Neural cell (in vitro differentiated cells): Measurements from ENCODE around the gene RAB13. TPM values are rescaled to one million over a fixed set of nuclear protein-coding genes. Genes with fewer than 3 reads are reported as not detected.

Experiments
- H2AFZ ChIP-seq: fragments of 200-600, 300-800 bp; sonication (generic), shearing (Covaris generic); 2 replicates; pipeline ENCODE4 v1.6.0; 2014; ENCODE audit warnings: low read depth, mild to moderate bottlenecking, antibody characterized with exemption, low read length, moderate library complexity
- H3F3A ChIP-seq: fragments of 200-600 bp; shearing (Covaris generic); 2 replicates; pipeline ENCODE4 v1.6.1; 2016; ENCODE audit warnings: mild to moderate bottlenecking, moderate library complexity, mixed read lengths, antibody characterized with exemption, low read length; ENCODE audit not compliant: insufficient read depth, poor library complexity, severe bottlenecking
- H3K27ac ChIP-seq: fragments of 200-600, 300-800 bp; sonication (generic), shearing (Covaris generic); 2 replicates; pipeline ENCODE4 v1.5.1; 2014; ENCODE audit warnings: mild to moderate bottlenecking, low read length, moderate library complexity
- H3K27me3 ChIP-seq: fragments of 300-800, 200-600 bp; sonication (generic), shearing (Covaris generic); 2 replicates; pipeline ENCODE4 v1.6.0; 2014; ENCODE audit warnings: mild to moderate bottlenecking, low read depth, low read length, moderate library complexity; ENCODE audit not compliant: insufficient read depth
- H3K36me3 ChIP-seq: fragments of 300-800, 200-600 bp; sonication (generic), shearing (Covaris generic); 2 replicates; pipeline ENCODE4 v1.5.1; 2014; ENCODE audit warnings: mild to moderate bottlenecking, antibody characterized with exemption, low read length, moderate library complexity; ENCODE audit not compliant: insufficient read depth
- H3K4me2 ChIP-seq: fragments of 300-800, 200-600 bp; sonication (generic), shearing (Covaris generic); 2 replicates; pipeline ENCODE4 v1.6.0; 2014; ENCODE audit warnings: mild to moderate bottlenecking, low read length
- H3K4me3 ChIP-seq: fragments of 300-800, 200-600 bp; sonication (generic), shearing (Covaris generic); 2 replicates; pipeline ENCODE4 v1.5.1; 2014; ENCODE audit warnings: mild to moderate bottlenecking, low read length, moderate library complexity
- H3K79me2 ChIP-seq: fragments of 200-600 bp; shearing (Covaris generic); replicated peaks from 2 replicates; pipeline ENCODE4 v1.6.0; 2014; ENCODE audit warnings: mild to moderate bottlenecking, low read length, moderate library complexity; ENCODE audit not compliant: insufficient read depth
- H3K9ac ChIP-seq: fragments of 300-800, 200-600 bp; sonication (generic), shearing (Covaris generic); 2 replicates; pipeline ENCODE4 v1.6.1; 2016; ENCODE audit warnings: mild to moderate bottlenecking, low read length, mixed read lengths
- H3K9me2 ChIP-seq: fragments of 200-600 bp; shearing (Covaris generic); 2 replicates; pipeline ENCODE4 v1.6.1; 2016; ENCODE audit warnings: mild to moderate bottlenecking, low read length, mixed read lengths; ENCODE audit not compliant: insufficient read depth
- H3K9me3 ChIP-seq: fragments of 200-600, 300-800 bp; sonication (generic), shearing (Covaris generic); 2 replicates; pipeline ENCODE4 v1.6.1; 2016; ENCODE audit warnings: mild to moderate bottlenecking, mixed run types, low read length, moderate library complexity, mixed read lengths
- H4K20me1 ChIP-seq: fragments of 200-600 bp; shearing (Covaris generic); 2 replicates; pipeline ENCODE4 v1.6.1; 2016; ENCODE audit warnings: mild to moderate bottlenecking, mixed run types; ENCODE audit not compliant: insufficient read depth
- EP300 ChIP-seq: fragments of 450-650 bp; conservative IDR thresholded peaks from 2 replicates; pipeline ENCODE4 v1.6.1; 2014; ENCODE audit warnings: antibody characterized with exemption, mild to moderate bottlenecking, moderate library complexity; ENCODE audit not compliant: poor library complexity, severe bottlenecking
- EZH2 ChIP-seq: fragments of 200-600, 300-800 bp; shearing (Covaris generic), sonication (generic); IDR thresholded peaks from 2 replicates; pipeline ENCODE4 v1.6.1; 2014; ENCODE audit warnings: antibody characterized with exemption, low read length, borderline replicate concordance, mild to moderate bottlenecking; ENCODE audit not compliant: insufficient read depth, poor library complexity, severe bottlenecking
- MXI1 ChIP-seq: fragments of 450-650 bp; conservative IDR thresholded peaks from 2 replicates; pipeline ENCODE4 v1.6.1; 2014; ENCODE audit warnings: antibody characterized with exemption, mild to moderate bottlenecking; ENCODE audit not compliant: poor library complexity, severe bottlenecking
- POLR2AphosphoS5 ChIP-seq: IDR thresholded peaks from 2 replicates; pipeline ENCODE4 v1.6.1; 2012
- RAD21 ChIP-seq: fragments of 450-650 bp; conservative IDR thresholded peaks from 2 replicates; pipeline ENCODE4 v1.6.1; 2014; ENCODE audit warnings: antibody characterized with exemption, mild to moderate bottlenecking, moderate library complexity
- SMC3 ChIP-seq: fragments of 450-650 bp; conservative IDR thresholded peaks from 2 replicates; pipeline ENCODE4 v1.6.1; 2014; ENCODE audit warnings: antibody characterized with exemption, mild to moderate bottlenecking, moderate library complexity; ENCODE audit not compliant: poor library complexity
- TAF1 ChIP-seq: IDR thresholded peaks from 2 replicates; pipeline ENCODE4 v1.6.1; 2012; ENCODE audit warnings: low read depth
- polyA plus RNA-seq: library from polyadenylated mRNA; depleted of rRNA; stranded (reverse); fragments of >200 nt; gene quantifications from 2 replicates; pipeline ENCODE4 v1.2.3, GENCODE V29; 2014
- TF ChIP-seq, protein P1 (sequence below): IDR thresholded peaks from 2 replicates; pipeline ENCODE4 v1.6.1; 2012; ENCODE audit warnings: borderline replicate concordance
- TF ChIP-seq, protein P2 (sequence below): fragments of 450-650 bp; IDR thresholded peaks from 2 replicates; pipeline ENCODE4 v1.5.1; 2014; ENCODE audit warnings: antibody characterized with exemption, mild to moderate bottlenecking, moderate library complexity; ENCODE audit not compliant: poor library complexity, severe bottlenecking

RAB13 gene
- polyA plus RNA-seq, 1 donor from 2014 or later = 0.53 TPM

DNA sequence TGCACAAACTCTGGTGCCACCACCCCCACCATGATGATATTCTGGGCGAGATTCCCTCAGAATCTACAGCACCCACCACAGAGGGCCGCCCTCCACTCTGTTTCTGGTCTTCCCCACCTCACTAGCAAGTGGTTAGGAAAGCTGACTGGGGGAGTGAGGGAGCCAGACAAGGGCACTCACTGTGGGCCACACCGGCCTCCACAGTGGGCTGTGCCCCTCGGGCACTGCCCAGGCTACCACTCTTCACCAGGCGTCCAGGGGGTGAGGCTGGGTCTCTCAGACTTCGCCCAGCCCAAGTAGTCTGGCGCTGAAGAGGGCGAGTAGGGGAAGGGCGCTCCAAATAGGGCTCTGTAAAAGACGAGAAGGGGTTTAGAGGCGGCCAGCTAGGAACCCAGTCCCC is 52.2 kb downstream of the RAB13 start:
- no peak overlapping the region for H3K27ac ChIP-seq
- no peaks in the 10 kb centered on the region for H4K20me1 ChIP-seq

DNA sequence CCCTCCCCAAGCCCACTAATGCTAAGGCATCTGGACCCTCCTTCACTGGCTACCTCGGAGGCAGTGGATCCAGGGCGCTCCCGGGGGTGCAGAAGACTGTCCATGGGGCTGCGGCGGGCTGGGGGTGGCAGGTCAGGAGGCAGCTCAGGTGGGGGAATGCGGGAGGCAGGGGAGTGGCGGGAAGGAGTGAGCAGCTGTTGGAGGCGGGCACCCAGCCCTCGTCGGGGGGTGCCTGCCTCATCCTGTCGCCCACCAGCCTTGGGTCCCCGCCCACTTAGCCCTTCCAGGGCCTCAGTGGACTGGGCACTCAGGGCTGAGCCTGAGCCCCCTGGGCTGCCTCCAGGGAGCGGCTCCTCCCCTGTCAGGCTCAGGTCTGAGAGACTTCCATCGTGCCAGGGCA is 52.7 kb downstream of the RAB13 start:
- Histone ChIP-seq H3K27me3 (no peaks in the 10 kb centered on the region), H3K9ac (no peak overlapping the region), H2AFZ (no peak overlapping the region), H3K4me3 (no peak overlapping the region), H3K9me3 (no peaks in the 10 kb centered on the region), H3F3A (no peaks in the 10 kb centered on the region), H3K4me2 (no peak overlapping the region), H3K27ac (no peak overlapping the region), H3K79me2 (no peaks in the 10 kb centered on the region), H3K36me3 (no peaks in the 10 kb centered on the region), H4K20me1 (no peaks in the 10 kb centered on the region), H3K9me2 (no peaks in the 10 kb centered on the region)
- TF ChIP-seq, protein P1, sequence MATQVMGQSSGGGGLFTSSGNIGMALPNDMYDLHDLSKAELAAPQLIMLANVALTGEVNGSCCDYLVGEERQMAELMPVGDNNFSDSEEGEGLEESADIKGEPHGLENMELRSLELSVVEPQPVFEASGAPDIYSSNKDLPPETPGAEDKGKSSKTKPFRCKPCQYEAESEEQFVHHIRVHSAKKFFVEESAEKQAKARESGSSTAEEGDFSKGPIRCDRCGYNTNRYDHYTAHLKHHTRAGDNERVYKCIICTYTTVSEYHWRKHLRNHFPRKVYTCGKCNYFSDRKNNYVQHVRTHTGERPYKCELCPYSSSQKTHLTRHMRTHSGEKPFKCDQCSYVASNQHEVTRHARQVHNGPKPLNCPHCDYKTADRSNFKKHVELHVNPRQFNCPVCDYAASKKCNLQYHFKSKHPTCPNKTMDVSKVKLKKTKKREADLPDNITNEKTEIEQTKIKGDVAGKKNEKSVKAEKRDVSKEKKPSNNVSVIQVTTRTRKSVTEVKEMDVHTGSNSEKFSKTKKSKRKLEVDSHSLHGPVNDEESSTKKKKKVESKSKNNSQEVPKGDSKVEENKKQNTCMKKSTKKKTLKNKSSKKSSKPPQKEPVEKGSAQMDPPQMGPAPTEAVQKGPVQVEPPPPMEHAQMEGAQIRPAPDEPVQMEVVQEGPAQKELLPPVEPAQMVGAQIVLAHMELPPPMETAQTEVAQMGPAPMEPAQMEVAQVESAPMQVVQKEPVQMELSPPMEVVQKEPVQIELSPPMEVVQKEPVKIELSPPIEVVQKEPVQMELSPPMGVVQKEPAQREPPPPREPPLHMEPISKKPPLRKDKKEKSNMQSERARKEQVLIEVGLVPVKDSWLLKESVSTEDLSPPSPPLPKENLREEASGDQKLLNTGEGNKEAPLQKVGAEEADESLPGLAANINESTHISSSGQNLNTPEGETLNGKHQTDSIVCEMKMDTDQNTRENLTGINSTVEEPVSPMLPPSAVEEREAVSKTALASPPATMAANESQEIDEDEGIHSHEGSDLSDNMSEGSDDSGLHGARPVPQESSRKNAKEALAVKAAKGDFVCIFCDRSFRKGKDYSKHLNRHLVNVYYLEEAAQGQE = no peak
- no peak for TF ChIP-seq SMC3
- TF ChIP-seq TAF1 = no peak
- TF ChIP-seq RAD21 = no peak
- no peak for TF ChIP-seq POLR2AphosphoS5
- TF ChIP-seq, protein P2, sequence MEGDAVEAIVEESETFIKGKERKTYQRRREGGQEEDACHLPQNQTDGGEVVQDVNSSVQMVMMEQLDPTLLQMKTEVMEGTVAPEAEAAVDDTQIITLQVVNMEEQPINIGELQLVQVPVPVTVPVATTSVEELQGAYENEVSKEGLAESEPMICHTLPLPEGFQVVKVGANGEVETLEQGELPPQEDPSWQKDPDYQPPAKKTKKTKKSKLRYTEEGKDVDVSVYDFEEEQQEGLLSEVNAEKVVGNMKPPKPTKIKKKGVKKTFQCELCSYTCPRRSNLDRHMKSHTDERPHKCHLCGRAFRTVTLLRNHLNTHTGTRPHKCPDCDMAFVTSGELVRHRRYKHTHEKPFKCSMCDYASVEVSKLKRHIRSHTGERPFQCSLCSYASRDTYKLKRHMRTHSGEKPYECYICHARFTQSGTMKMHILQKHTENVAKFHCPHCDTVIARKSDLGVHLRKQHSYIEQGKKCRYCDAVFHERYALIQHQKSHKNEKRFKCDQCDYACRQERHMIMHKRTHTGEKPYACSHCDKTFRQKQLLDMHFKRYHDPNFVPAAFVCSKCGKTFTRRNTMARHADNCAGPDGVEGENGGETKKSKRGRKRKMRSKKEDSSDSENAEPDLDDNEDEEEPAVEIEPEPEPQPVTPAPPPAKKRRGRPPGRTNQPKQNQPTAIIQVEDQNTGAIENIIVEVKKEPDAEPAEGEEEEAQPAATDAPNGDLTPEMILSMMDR = no peak
- TF ChIP-seq EZH2 = no peak
- TF ChIP-seq MXI1 = no peak
- no peak for TF ChIP-seq EP300

More for the DNA sequence above, 52.2 kb downstream of the RAB13 start:
- H2AFZ ChIP-seq = no peak overlapping the region
- H3K4me3 ChIP-seq = no peak overlapping the region
- no peaks in the 10 kb centered on the region for H3K27me3 ChIP-seq
- H3F3A ChIP-seq = no peaks in the 10 kb centered on the region
- H3K79me2 ChIP-seq = no peaks in the 10 kb centered on the region
- TF ChIP-seq EZH2 (no peak), TAF1 (no peak), EP300 (no peak), SMC3 (no peak), POLR2AphosphoS5 (no peak), MXI1 (no peak), RAD21 (no peak)
- TF ChIP-seq, protein P2 = no peak
- TF ChIP-seq, protein P1 = no peak
- no peaks in the 10 kb centered on the region for H3K9me3 ChIP-seq
- no peak overlapping the region for H3K4me2 ChIP-seq
- no peak overlapping the region for H3K9ac ChIP-seq
- no peaks in the 10 kb centered on the region for H3K9me2 ChIP-seq
- H3K36me3 ChIP-seq = no peaks in the 10 kb centered on the region
